Measurements from ENCODE around the gene C7orf57. TPM values are rescaled to one million over a fixed set of nuclear protein-coding genes. Genes with fewer than 3 reads are reported as not detected.

Gene C7orf57
- total and polyA plus RNA-seq, 10 of the 15 experiments (the other 5 are each of a cell fraction or from before 2014, with no cell fraction given) = 0.04 to 0.21 (median 0.10) TPM; not detected in 5

DNA sequence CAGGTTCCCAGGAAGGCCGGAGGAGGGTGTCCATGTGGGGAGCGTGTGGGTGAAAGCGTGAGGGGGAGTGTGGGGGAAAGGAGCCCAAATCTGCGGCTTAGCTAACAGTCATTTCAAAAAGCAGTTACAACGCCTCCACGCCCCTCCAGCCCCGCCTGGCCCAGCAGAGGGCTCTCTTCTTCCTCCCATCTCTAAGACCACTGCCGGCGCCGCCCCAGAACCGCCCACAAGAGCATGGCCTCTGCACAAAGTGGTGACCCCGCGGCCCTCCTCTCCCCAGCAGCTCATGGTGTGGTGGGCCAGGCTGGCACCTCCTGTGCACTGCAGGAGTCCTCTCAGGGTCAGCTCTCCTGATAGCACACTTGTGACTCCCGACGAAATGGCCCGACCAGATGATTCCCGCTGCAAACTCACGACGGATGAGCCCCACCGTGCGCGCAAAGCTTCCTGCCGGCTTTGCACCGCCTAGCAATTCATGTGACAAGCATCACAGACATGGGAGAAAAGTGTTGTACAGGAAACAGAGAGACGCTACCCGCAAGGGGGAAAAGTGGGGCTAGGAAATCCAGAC lies 43.5 kb upstream of the C7orf57 start (continued):
- TF ChIP-seq, protein P1, sequence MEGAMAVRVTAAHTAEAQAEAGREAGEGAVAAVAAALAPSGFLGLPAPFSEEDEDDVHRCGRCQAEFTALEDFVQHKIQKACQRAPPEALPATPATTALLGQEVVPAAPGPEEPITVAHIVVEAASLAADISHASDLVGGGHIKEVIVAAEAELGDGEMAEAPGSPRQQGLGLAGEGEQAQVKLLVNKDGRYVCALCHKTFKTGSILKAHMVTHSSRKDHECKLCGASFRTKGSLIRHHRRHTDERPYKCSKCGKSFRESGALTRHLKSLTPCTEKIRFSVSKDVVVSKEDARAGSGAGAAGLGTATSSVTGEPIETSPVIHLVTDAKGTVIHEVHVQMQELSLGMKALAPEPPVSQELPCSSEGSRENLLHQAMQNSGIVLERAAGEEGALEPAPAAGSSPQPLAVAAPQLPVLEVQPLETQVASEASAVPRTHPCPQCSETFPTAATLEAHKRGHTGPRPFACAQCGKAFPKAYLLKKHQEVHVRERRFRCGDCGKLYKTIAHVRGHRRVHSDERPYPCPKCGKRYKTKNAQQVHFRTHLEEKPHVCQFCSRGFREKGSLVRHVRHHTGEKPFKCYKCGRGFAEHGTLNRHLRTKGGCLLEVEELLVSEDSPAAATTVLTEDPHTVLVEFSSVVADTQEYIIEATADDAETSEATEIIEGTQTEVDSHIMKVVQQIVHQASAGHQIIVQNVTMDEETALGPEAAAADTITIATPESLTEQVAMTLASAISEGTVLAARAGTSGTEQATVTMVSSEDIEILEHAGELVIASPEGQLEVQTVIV (IDR thresholded peaks at IDR 0.05; ENCODE audit: borderline replicate concordance, partially characterized antibody) = no peak
- 0 out of 2 replicates have a peak, but pooled peaks have one; percentile 5 for TF ChIP-seq CREM (IDR thresholded peaks at IDR 0.05; ENCODE audit: low read depth)
- no peak for TF ChIP-seq NRF1 (conservative IDR thresholded peaks at IDR 0.05; ENCODE audit: low read depth, low read length)
- peak; percentile 65; the same call in 1 of the 2 replicates for TF ChIP-seq MXI1 (IDR thresholded peaks at IDR 0.05; ENCODE audit: low read depth, low read length)
- TF ChIP-seq, protein P2, sequence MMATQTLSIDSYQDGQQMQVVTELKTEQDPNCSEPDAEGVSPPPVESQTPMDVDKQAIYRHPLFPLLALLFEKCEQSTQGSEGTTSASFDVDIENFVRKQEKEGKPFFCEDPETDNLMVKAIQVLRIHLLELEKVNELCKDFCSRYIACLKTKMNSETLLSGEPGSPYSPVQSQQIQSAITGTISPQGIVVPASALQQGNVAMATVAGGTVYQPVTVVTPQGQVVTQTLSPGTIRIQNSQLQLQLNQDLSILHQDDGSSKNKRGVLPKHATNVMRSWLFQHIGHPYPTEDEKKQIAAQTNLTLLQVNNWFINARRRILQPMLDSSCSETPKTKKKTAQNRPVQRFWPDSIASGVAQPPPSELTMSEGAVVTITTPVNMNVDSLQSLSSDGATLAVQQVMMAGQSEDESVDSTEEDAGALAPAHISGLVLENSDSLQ (IDR thresholded peaks at IDR 0.05) = no peak
- TF ChIP-seq, protein P3, sequence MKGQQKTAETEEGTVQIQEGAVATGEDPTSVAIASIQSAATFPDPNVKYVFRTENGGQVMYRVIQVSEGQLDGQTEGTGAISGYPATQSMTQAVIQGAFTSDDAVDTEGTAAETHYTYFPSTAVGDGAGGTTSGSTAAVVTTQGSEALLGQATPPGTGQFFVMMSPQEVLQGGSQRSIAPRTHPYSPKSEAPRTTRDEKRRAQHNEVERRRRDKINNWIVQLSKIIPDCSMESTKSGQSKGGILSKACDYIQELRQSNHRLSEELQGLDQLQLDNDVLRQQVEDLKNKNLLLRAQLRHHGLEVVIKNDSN (IDR thresholded peaks at IDR 0.05; ENCODE audit: borderline replicate concordance, extremely low read length, insufficient read depth, low read depth, low read length) = no peak
- TF ChIP-seq ZNF274 (IDR thresholded peaks at IDR 0.05; ENCODE audit: insufficient read depth, insufficient read length) = no peak
- TF ChIP-seq FOXM1 (IDR thresholded peaks at IDR 0.05; ENCODE audit: low read depth, low read length) = peak; percentile 42; the same call in 1 of the 2 replicates
- peak; percentile 42 to 66; a peak in 3 of 4 replicates for TF ChIP-seq IKZF2 (IDR thresholded peaks at IDR 0.05)
- peak; percentile 96 for TF ChIP-seq NR2F1 (conservative IDR thresholded peaks at IDR 0.05)
- TF ChIP-seq CBFB (IDR thresholded peaks at IDR 0.05; ENCODE audit: low read depth) = peak; percentile 71; the same call in 1 of the 2 replicates
- TF ChIP-seq SP1 (IDR thresholded peaks at IDR 0.05; ENCODE audit: low read depth, low read length) = peak; percentile 42
- peak; percentile 38; the same call in 1 of the 2 replicates for TF ChIP-seq BCL11A (IDR thresholded peaks at IDR 0.05; ENCODE audit: low read depth, low read length)
- TF ChIP-seq BMI1 (IDR thresholded peaks at IDR 0.05; ENCODE audit: borderline replicate concordance) = no peak
- TF ChIP-seq POLR2A (IDR thresholded peaks at IDR 0.05; ENCODE audit: low read depth, low read length) = peak; percentile 72
- TF ChIP-seq, protein P4, sequence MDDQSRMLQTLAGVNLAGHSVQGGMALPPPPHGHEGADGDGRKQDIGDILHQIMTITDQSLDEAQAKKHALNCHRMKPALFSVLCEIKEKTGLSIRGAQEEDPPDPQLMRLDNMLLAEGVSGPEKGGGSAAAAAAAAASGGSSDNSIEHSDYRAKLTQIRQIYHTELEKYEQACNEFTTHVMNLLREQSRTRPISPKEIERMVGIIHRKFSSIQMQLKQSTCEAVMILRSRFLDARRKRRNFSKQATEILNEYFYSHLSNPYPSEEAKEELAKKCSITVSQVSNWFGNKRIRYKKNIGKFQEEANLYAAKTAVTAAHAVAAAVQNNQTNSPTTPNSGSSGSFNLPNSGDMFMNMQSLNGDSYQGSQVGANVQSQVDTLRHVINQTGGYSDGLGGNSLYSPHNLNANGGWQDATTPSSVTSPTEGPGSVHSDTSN (IDR thresholded peaks at IDR 0.05; ENCODE audit: insufficient replicate concordance, low read depth, low read length) = no peak
- TF ChIP-seq SRF (IDR thresholded peaks at IDR 0.05; ENCODE audit: low read depth in 2 of 2, low read length in 2 of 2) = 0 out of 4 replicates have a peak, but pooled peaks of 1 of the 2 experiments have one; percentile 14
- no peak for TF ChIP-seq CHD2 (IDR thresholded peaks at IDR 0.05; ENCODE audit: borderline replicate concordance, low read depth, low read length)
- no peak for TF ChIP-seq FOXK2 (IDR thresholded peaks at IDR 0.05)
- peak; percentile 67; the same call in 1 of the 2 replicates for TF ChIP-seq RB1 (IDR thresholded peaks at IDR 0.05; ENCODE audit: borderline replicate concordance)
- peak; percentile 64; the same call in 1 of the 2 replicates for TF ChIP-seq GATAD2B (conservative IDR thresholded peaks at IDR 0.05; ENCODE audit: low read depth)
- peak; percentile 54 for TF ChIP-seq MEF2B (IDR thresholded peaks at IDR 0.05; ENCODE audit: partially characterized antibody, poor library complexity, severe bottlenecking)
- TF ChIP-seq NR2C1 (IDR thresholded peaks at IDR 0.05) = 0 out of 2 replicates have a peak, but pooled peaks have one; percentile 21
- no peak for TF ChIP-seq KDM1A (IDR thresholded peaks at IDR 0.05; ENCODE audit: borderline replicate concordance)
- TF ChIP-seq SUZ12 (IDR thresholded peaks at IDR 0.05; ENCODE audit: unreplicated experiment) = no peak
- TF ChIP-seq SMC3 (IDR thresholded peaks at IDR 0.05; ENCODE audit: borderline replicate concordance, low read length) = peak; percentile 92
- peak; percentile 80 for TF ChIP-seq RAD21 (IDR thresholded peaks at IDR 0.05; ENCODE audit: insufficient read depth, low read depth, low read length)
